T-helper 2 cell (primary cell): ENCODE results near the gene TMEM81.

Experiments used
- DNase-seq, 5 experiments: peaks; one replicate each; pipeline versions ENCODE4 v3.0.0 to v3.0.0-alpha.2; 2012 to 2022
- total RNA-seq, 2 donors: gene quantifications; one replicate each; lab custom pipeline; 2026; lab: John Stamatoyannopoulos, UW

TMEM81 gene
- 2.0 to 4.1 reads per million in 2 donors for total RNA-seq

GRCh38 chr1:205084360-205084759 lies at the start of gene TMEM81:
Gene TMEM81 (minus strand): TSS chr1:205084460. CDS start chr1:205084320, 140 bp downstream.
- no peak for DNase-seq

- DNase-seq, result no peak
Observed at GRCh38 chr1:205133287-205133686, 49.0 kb upstream of the TMEM81 start.

GRCh38 chr1:205129447-205130029 lies 45.3 kb upstream of the TMEM81 start:
- no peak for DNase-seq

GRCh38 chr1:205128050-205128449 lies 43.8 kb upstream of the TMEM81 start:
- DNase-seq, result no peak

- no peak for DNase-seq
Observed at GRCh38 chr1:205127646-205128045, 43.4 kb upstream of the TMEM81 start.

GRCh38 chr1:205124726-205125125 lies 40.5 kb upstream of the TMEM81 start:
- no peak for DNase-seq

GRCh38 chr1:205122489-205122882 lies 38.2 kb upstream of the TMEM81 start:
- peak in 1 of 5 experiments; percentile 13 for DNase-seq

- peak; percentile 73 to 99 (median 94) for DNase-seq
Observed at GRCh38 chr1:205121660-205122488, 37.6 kb upstream of the TMEM81 start, which contains the start of gene RBBP5. Gene RBBP5 (minus strand): TSS chr1:205121978. CDS start chr1:205121873, 105 bp downstream.

- DNase-seq, result peak in 1 of 5 experiments; percentile 17
Observed at GRCh38 chr1:205118752-205119151, 34.5 kb upstream of the TMEM81 start.

- DNase-seq, result no peak
Observed at GRCh38 chr1:205111354-205111753, 27.1 kb upstream of the TMEM81 start.

- no peak for DNase-seq
Observed at GRCh38 chr1:205109711-205110110, 25.5 kb upstream of the TMEM81 start.

- DNase-seq, result no peak
Observed at GRCh38 chr1:205109269-205109668, 25.0 kb upstream of the TMEM81 start.

- no peak for DNase-seq
Observed at GRCh38 chr1:205108464-205108863, 24.2 kb upstream of the TMEM81 start.

- DNase-seq, result no peak
Observed at GRCh38 chr1:205107327-205107726, 23.1 kb upstream of the TMEM81 start.

GRCh38 chr1:205102404-205102803 lies 18.1 kb upstream of the TMEM81 start:
- DNase-seq, result no peak

- DNase-seq, result no peak
Observed at GRCh38 chr1:205098242-205098641, 14.0 kb upstream of the TMEM81 start.

- DNase-seq, result no peak
Observed at GRCh38 chr1:205095422-205095821, 11.2 kb upstream of the TMEM81 start.

- no peak for DNase-seq
Observed at GRCh38 chr1:205091043-205091740, 6.9 kb upstream of the TMEM81 start.

GRCh38 chr1:205088341-205088740 lies 4.1 kb upstream of the TMEM81 start:
- DNase-seq, result no peak

- DNase-seq, result no peak
Observed at GRCh38 chr1:205082431-205082830, 1.8 kb downstream of the TMEM81 start.

- DNase-seq, result no peak
Observed at GRCh38 chr1:205077934-205078311, 6.3 kb downstream of the TMEM81 start.

GRCh38 chr1:205077158-205077933 lies 6.9 kb downstream of the TMEM81 start:
- no peak for DNase-seq
